Prostate gland (tissue), 2 donors: ENCODE data around the gene GTF3C2. TPM values are rescaled to one million over a fixed set of nuclear protein-coding genes. Genes with fewer than 3 reads are reported as not detected.

Experiments used
- DNase-seq: peaks from one replicate; pipeline ENCODE4 v3.0.0-alpha.2; 2019; ENCODE audit warnings: low spot score
- H3K27ac ChIP-seq, 2 donors: fragments of 200-600 bp; sonication (generic); 2 replicates each; pipeline ENCODE4 v1.5.1; 2017 to 2019
- H3K27me3 ChIP-seq: fragments of 200-600 bp; sonication (generic); replicated peaks from 2 replicates; pipeline ENCODE4 v1.5.1; 2019; ENCODE audit not compliant: insufficient read depth
- H3K36me3 ChIP-seq, 2 donors: fragments of 200-600 bp; sonication (generic); 1 replicate in 1 of 2; 2 replicates in 1 of 2; pipeline versions ENCODE4 v1.5.1 to v1.8.1; 2017 to 2019
- H3K4me1 ChIP-seq: fragments of 200-600 bp; sonication (generic); replicated peaks from 2 replicates; pipeline ENCODE4 v1.5.1; 2019
- H3K4me3 ChIP-seq, 2 donors: fragments of 200-600 bp; sonication (generic); 2 replicates each; pipeline ENCODE4 v1.5.1; 2017 to 2019
- H3K9me3 ChIP-seq: fragments of 200-600 bp; sonication (generic); 2 replicates; pipeline ENCODE4 v1.5.1; 2017
- CTCF ChIP-seq, 4 experiments: fragments of 200-600 bp in 2 of 4; fragments of 450-650 bp in 2 of 4; sonication (generic) in 2 of 4; IDR thresholded peaks; 1 replicate in 3 of 4; 2 replicates in 1 of 4; pipeline ENCODE4 v1.5.1; 2016 to 2019; ENCODE audit warnings: antibody characterized with exemption in 4 of 4, mild to moderate bottlenecking in 2 of 4, moderate library complexity in 2 of 4
- POLR2A ChIP-seq: fragments of 450-650 bp; IDR thresholded peaks from one replicate; pipeline ENCODE4 v1.6.1; 2016; ENCODE audit warnings: antibody characterized with exemption, mild to moderate bottlenecking
- POLR2AphosphoS5 ChIP-seq: sonication (generic); formaldehyde crosslinking; IDR thresholded peaks from one replicate; pipeline ENCODE4 v1.6.1; 2017; ENCODE audit warnings: antibody characterized with exemption
- WGBS: methylation state at CpG from one replicate; pipeline ENCODE4 v1.1.5; 2018; 5-methylcytosine and 5-hydroxymethylcytosine counted together
- intact Hi-C: fragments of 100-400 bp; cut with DNase I; formaldehyde crosslinking; loops from one replicate; pipeline ENCODE4 v1.14.2; 2022
- total RNA-seq, 2 donors: library from RNA; depleted of rRNA; stranded (reverse); fragments of >200 nt; gene quantifications; one replicate each; pipeline ENCODE4 v1.1.0, GENCODE V29; 2016

GTF3C2 gene
- total RNA-seq, 2 donors from 2014 or later, result 41.2 to 66.1 TPM

GRCh38 chr2:27296481-27296880 is 60.1 kb downstream of the GTF3C2 start:
- intact Hi-C loops, result no loop called here
- H3K27me3 ChIP-seq, result no peaks in the 10 kb centered on the region

GRCh38 chr2:27294928-27295327 is 61.6 kb downstream of the GTF3C2 start:
- Histone ChIP-seq H3K4me3 (no peak overlapping the region), H3K4me1 (no peaks in the 10 kb centered on the region), H3K27ac (no peak overlapping the region), H3K27me3 (no peaks in the 10 kb centered on the region), H3K9me3 (no peaks in the 10 kb centered on the region), H3K36me3 (no peaks in the 10 kb centered on the region)
- 92% methylated on average over 8 of the region's 8 CpGs for WGBS
- TF ChIP-seq CTCF (IDR thresholded peaks at IDR 0.05) (no peak), POLR2AphosphoS5 (no peak), POLR2A (no peak)
- no peak for DNase-seq
- intact Hi-C loops, result no loop called here

More at GRCh38 chr2:27296481-27296880, 60.1 kb downstream of the GTF3C2 start:
- H3K4me3 ChIP-seq, result no peak overlapping the region
- H3K9me3 ChIP-seq, result no peaks in the 10 kb centered on the region
- TF ChIP-seq POLR2A, result no peak
- TF ChIP-seq POLR2AphosphoS5, result no peak
- no peak for TF ChIP-seq CTCF (IDR thresholded peaks at IDR 0.05)
- no peak overlapping the region for H3K27ac ChIP-seq
- 65% methylated on average over 4 of the region's 4 CpGs for WGBS
- no peaks in the 10 kb centered on the region for H3K4me1 ChIP-seq
- no peaks in the 10 kb centered on the region for H3K36me3 ChIP-seq
- no peak for DNase-seq

- intact Hi-C loops, result no loop called here
- no peak for DNase-seq
- no peak overlapping the region for H3K27ac ChIP-seq
- TF ChIP-seq CTCF (IDR thresholded peaks at IDR 0.05) (no peak), POLR2AphosphoS5 (no peak), POLR2A (no peak)
- no peak overlapping the region for H3K4me3 ChIP-seq
- H3K27me3 ChIP-seq, result no peaks in the 10 kb centered on the region
- no peaks in the 10 kb centered on the region for H3K4me1 ChIP-seq
- 55% methylated on average over 6 of the region's 6 CpGs for WGBS
- no peaks in the 10 kb centered on the region for H3K9me3 ChIP-seq
- H3K36me3 ChIP-seq, result no peaks in the 10 kb centered on the region
Observed at GRCh38 chr2:27291865-27292264, 64.7 kb downstream of the GTF3C2 start.

DNA sequence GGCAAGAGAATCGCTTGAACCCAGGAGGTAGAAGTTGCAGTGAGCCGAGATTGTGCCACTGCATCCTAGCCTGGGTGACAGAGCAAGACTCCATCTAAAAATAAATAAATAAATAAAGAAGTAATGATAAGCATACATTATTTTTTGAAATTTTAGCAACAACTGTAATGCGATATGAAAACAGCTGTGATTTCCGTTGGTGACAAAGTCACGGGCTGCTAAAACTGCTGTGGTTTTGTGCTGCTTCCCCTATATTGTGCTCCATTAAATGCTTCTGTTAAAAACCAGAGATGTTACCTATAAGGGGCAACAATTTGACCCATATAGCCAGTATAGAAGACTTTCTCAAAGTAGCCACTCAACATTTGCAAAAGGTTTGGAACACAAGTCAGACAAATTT is 66.0 kb downstream of the GTF3C2 start:
- TF ChIP-seq CTCF (IDR thresholded peaks at IDR 0.05) (no peak), POLR2AphosphoS5 (no peak)
- no peak for DNase-seq
- Histone ChIP-seq H3K9me3 (no peaks in the 10 kb centered on the region), H3K27me3 (no peaks in the 10 kb centered on the region), H3K4me1 (no peaks in the 10 kb centered on the region), H3K4me3 (no peak overlapping the region), H3K27ac (no peak overlapping the region), H3K36me3 (no peaks in the 10 kb centered on the region)
- 89% methylated on average over 5 of the region's 5 CpGs for WGBS
- intact Hi-C loops, result no loop called here

DNA sequence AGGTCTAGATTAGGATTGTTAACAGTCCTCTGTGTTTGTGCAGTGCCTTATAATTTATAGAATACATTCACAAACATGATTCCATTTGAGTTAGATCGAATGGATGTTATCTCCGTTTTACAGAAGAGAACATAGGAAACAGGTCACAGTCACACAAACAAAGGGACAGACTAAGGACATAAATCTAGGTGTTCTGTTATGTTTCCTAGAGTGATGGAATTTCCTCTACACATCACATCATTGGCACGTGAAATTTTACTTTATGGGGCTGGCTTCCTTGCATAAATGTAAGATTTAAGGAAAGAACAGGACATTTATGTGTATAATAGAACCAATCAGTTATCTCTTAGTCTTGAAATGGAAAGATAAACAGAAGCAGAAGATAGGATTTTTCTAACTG is 68.0 kb downstream of the GTF3C2 start:
- intact Hi-C loops, result loop anchor here (10.0 kb wide), 1 partner anchor 324 kb away; no protein-coding TSS in a partner anchor
- Histone ChIP-seq H3K36me3 (no peaks in the 10 kb centered on the region), H3K9me3 (no peaks in the 10 kb centered on the region), H3K4me3 (no peak overlapping the region), H3K27me3 (no peaks in the 10 kb centered on the region), H3K27ac (no peak overlapping the region), H3K4me1 (no peaks in the 10 kb centered on the region)
- 7% methylated on average over 3 of the region's 3 CpGs for WGBS
- no peak for DNase-seq
- TF ChIP-seq POLR2A (no peak), POLR2AphosphoS5 (peak; percentile 22), CTCF (IDR thresholded peaks at IDR 0.05) (no peak)
